Adrenal gland (tissue), 5 donors: ENCODE measurements around the gene TMEM19.

Source experiments
- CTCF ChIP-seq, 6 experiments: fragments of 450-650 bp in 4 of 6; fragments of 200-600 bp in 2 of 6; sonication (generic) in 1 of 6; IDR thresholded peaks; 1 replicate in 5 of 6; 2 replicates in 1 of 6; pipeline versions ENCODE4 v1.5.1 to v1.8.0; 2016 to 2021; ENCODE audit warnings: antibody characterized with exemption in 6 of 6, mild to moderate bottlenecking in 2 of 6, moderate library complexity in 1 of 6
- POLR2A ChIP-seq, 2 donors: fragments of 450-650 bp; IDR thresholded peaks; one replicate each; pipeline ENCODE4 v1.6.1; 2017; ENCODE audit warnings: antibody characterized with exemption in 2 of 2, mild to moderate bottlenecking in 2 of 2, moderate library complexity in 1 of 2
- donor health status: DM: no; HTN: no; CAD: no.

GRCh38 chr12:71638499-71638898 lies 47.4 kb upstream of the TMEM19 start:
- TF ChIP-seq POLR2A (IDR thresholded peaks at IDR 0.05) (no peak), CTCF (IDR thresholded peaks at IDR 0.05) (no peak)
